GM21737 (cell line): Measurements from ENCODE around the gene MPRIP.

Experiments
- ATAC-seq: cut with Tn5 transposase; IDR thresholded peaks from one replicate; pipeline ENCODE4 v1.9.1; 2021; ENCODE audit warnings: mild to moderate bottlenecking, moderate library complexity; ENCODE audit not compliant: unreplicated experiment

The MPRIP gene

GRCh38 chr17:17084317-17084835 is 42.1 kb downstream of the MPRIP start:
- ATAC-seq, result no peak

- ATAC-seq, result no peak
Measured at GRCh38 chr17:17084941-17085340, 42.7 kb downstream of the MPRIP start.

GRCh38 chr17:17086585-17086984 is 44.3 kb downstream of the MPRIP start:
- ATAC-seq, result no peak

GRCh38 chr17:17087424-17088015 is 45.3 kb downstream of the MPRIP start:
- ATAC-seq, result no peak

GRCh38 chr17:17088086-17088485 is 45.8 kb downstream of the MPRIP start:
- no peak for ATAC-seq

GRCh38 chr17:17088541-17089525 is 46.6 kb downstream of the MPRIP start:
- ATAC-seq, result no peak

- ATAC-seq, result no peak
Measured at GRCh38 chr17:17089796-17090641, 47.8 kb downstream of the MPRIP start.

- ATAC-seq, result no peak
Measured at GRCh38 chr17:17090642-17091103, 48.4 kb downstream of the MPRIP start.

- ATAC-seq, result no peak
Measured at GRCh38 chr17:17091276-17091675, 49.0 kb downstream of the MPRIP start.

- no peak for ATAC-seq
Measured at GRCh38 chr17:17091856-17092756, 49.8 kb downstream of the MPRIP start.

- no peak for ATAC-seq
Measured at GRCh38 chr17:17093764-17094163, 51.5 kb downstream of the MPRIP start.

GRCh38 chr17:17096438-17097178 is 54.4 kb downstream of the MPRIP start:
- no peak for ATAC-seq

- no peak for ATAC-seq
Measured at GRCh38 chr17:17097763-17098345, 55.6 kb downstream of the MPRIP start.

GRCh38 chr17:17098551-17099179 is 56.4 kb downstream of the MPRIP start:
- ATAC-seq, result no peak

- ATAC-seq, result no peak
Measured at GRCh38 chr17:17102176-17102575, 59.9 kb downstream of the MPRIP start.

GRCh38 chr17:17103160-17103559 is 60.9 kb downstream of the MPRIP start:
- no peak for ATAC-seq

- ATAC-seq, result no peak
Measured at GRCh38 chr17:17104036-17104435, 61.8 kb downstream of the MPRIP start.

GRCh38 chr17:17104494-17104893 is 62.2 kb downstream of the MPRIP start:
- no peak for ATAC-seq
